CD14-positive monocyte (primary cell): ENCODE data around the gene YIPF6. TPM values are rescaled to one million over a fixed set of nuclear protein-coding genes. Genes with fewer than 3 reads are reported as not detected.
"Not testable (repeated sequence)": the region's sequence is repeated elsewhere in the genome, so short reads cannot be mapped to it uniquely, and the experiment has no call there.

Source experiments
- DNase-seq, 3 donors: peaks; one replicate each; pipeline ENCODE4 v3.0.0-alpha.2; 2011 to 2022
- H2AFZ ChIP-seq: 2 replicates; pipeline ENCODE4 v1.6.0; 2012; ENCODE audit warnings: mild to moderate bottlenecking, low read depth, low read length, inconsistent platforms; ENCODE audit not compliant: insufficient read depth, poor library complexity, severe bottlenecking
- H3K27ac ChIP-seq, 2 donors: 1 replicate in 1 of 2; 2 replicates in 1 of 2; pipeline ENCODE4 v1.5.1; 2012 to 2013; ENCODE audit warnings: low read length in 2 of 2, control low read depth in 1 of 2, inconsistent platforms in 1 of 2, low read depth in 1 of 2, mild to moderate bottlenecking in 1 of 2
- H3K27me3 ChIP-seq, 2 donors: one replicate each; pipeline versions ENCODE4 v1.6.0 to v1.6.1; 2011 to 2013; ENCODE audit warnings: low read length in 2 of 2; ENCODE audit not compliant: control insufficient read depth in 2 of 2, insufficient read depth in 2 of 2
- H3K36me3 ChIP-seq, 2 donors: replicated peaks in 1 of 2; 1 replicate in 1 of 2; 2 replicates in 1 of 2; pipeline versions ENCODE4 v1.5.1 to v1.6.1; 2012 to 2013; ENCODE audit warnings: low read length in 2 of 2, control low read depth in 1 of 2, inconsistent platforms in 1 of 2, mild to moderate bottlenecking in 1 of 2; ENCODE audit not compliant: insufficient read depth in 2 of 2, control insufficient read depth in 1 of 2
- H3K4me1 ChIP-seq, 2 donors: 1 replicate in 1 of 2; 2 replicates in 1 of 2; pipeline versions ENCODE4 v1.5.1 to v1.6.1; 2012 to 2013; ENCODE audit warnings: low read length in 2 of 2, control low read depth in 1 of 2, inconsistent platforms in 1 of 2, mild to moderate bottlenecking in 1 of 2, moderate library complexity in 1 of 2; ENCODE audit not compliant: insufficient read depth in 2 of 2, control insufficient read depth in 1 of 2
- H3K4me2 ChIP-seq: replicated peaks from 2 replicates; pipeline ENCODE3; 2012; ENCODE audit warnings: low read length, moderate library complexity, mild to moderate bottlenecking; ENCODE audit not compliant: poor library complexity, severe bottlenecking; ENCODE audit errors: extremely low read depth
- H3K4me3 ChIP-seq, 3 experiments: fragments of 200-600 bp in 1 of 3; sonication (generic) in 1 of 3; replicated peaks in 1 of 3; 1 replicate in 2 of 3; 2 replicates in 1 of 3; pipeline ENCODE4 v1.5.1; 2011 to 2013; ENCODE audit warnings: low read length in 3 of 3, mild to moderate bottlenecking in 3 of 3, control low read depth in 2 of 3, low read depth in 2 of 3, inconsistent platforms in 1 of 3, moderate library complexity in 1 of 3
- H3K79me2 ChIP-seq: 2 replicates; pipeline ENCODE4 v1.6.0; 2012; ENCODE audit warnings: mild to moderate bottlenecking, control low read depth, inconsistent platforms, low read length, moderate library complexity; ENCODE audit not compliant: insufficient read depth
- H3K9ac ChIP-seq: 2 replicates; pipeline ENCODE4 v1.6.0; 2017; ENCODE audit warnings: low read length, mild to moderate bottlenecking; ENCODE audit not compliant: insufficient read depth, poor library complexity, severe bottlenecking
- H3K9me3 ChIP-seq, 2 donors: replicated peaks in 1 of 2; 1 replicate in 1 of 2; 2 replicates in 1 of 2; pipeline versions ENCODE4 v1.5.1 to v1.6.1; 2012 to 2013; ENCODE audit warnings: low read length in 2 of 2, control low read depth in 1 of 2; ENCODE audit not compliant: control insufficient read depth in 1 of 2, insufficient read depth in 1 of 2
- H4K20me1 ChIP-seq: 2 replicates; pipeline ENCODE4 v1.6.0; 2012; ENCODE audit warnings: mild to moderate bottlenecking, low read length, control low read depth, moderate library complexity; ENCODE audit not compliant: insufficient read depth
- H3K27ac Mint-ChIP-seq, 7 donors: one replicate each; pipeline ENCODE4 v1.8.0; 2020; ENCODE audit warnings: mild to moderate bottlenecking in 7 of 7, mixed read lengths in 7 of 7, moderate library complexity in 6 of 7, inconsistent platforms in 2 of 7
- H3K27me3 Mint-ChIP-seq, 3 donors: one replicate each; pipeline ENCODE4 v1.8.0; 2021 to 2022; ENCODE audit warnings: low read depth in 3 of 3, mild to moderate bottlenecking in 3 of 3, mixed read lengths in 3 of 3, moderate library complexity in 3 of 3, inconsistent platforms in 1 of 3
- H3K36me3 Mint-ChIP-seq, 2 donors: one replicate each; pipeline ENCODE4 v1.8.0; 2020; ENCODE audit warnings: mixed read lengths in 2 of 2, inconsistent platforms in 1 of 2, mild to moderate bottlenecking in 1 of 2
- H3K4me1 Mint-ChIP-seq: one replicate; pipeline ENCODE4 v1.8.0; 2020; ENCODE audit warnings: mild to moderate bottlenecking, mixed read lengths
- H3K4me3 Mint-ChIP-seq, 2 donors: one replicate each; pipeline ENCODE4 v1.8.0; 2020; ENCODE audit warnings: mild to moderate bottlenecking in 2 of 2, mixed read lengths in 2 of 2, moderate library complexity in 1 of 2
- H3K9me3 Mint-ChIP-seq, 7 donors: one replicate each; pipeline ENCODE4 v1.8.0; 2020 to 2022; ENCODE audit warnings: mixed read lengths in 7 of 7, mild to moderate bottlenecking in 6 of 7, moderate library complexity in 6 of 7, inconsistent platforms in 2 of 7
- WGBS: methylation state at CpG from one replicate; pipeline ENCODE4 v1.1.5; 2013; ENCODE audit warnings: missing lambda C conversion rate; ENCODE audit not compliant: insufficient coverage; 5-methylcytosine and 5-hydroxymethylcytosine counted together
- intact Hi-C, 2 donors: fragments of 100-400 bp; cut with micrococcal nuclease; formaldehyde crosslinking; loops; one replicate each; pipeline versions ENCODE4 v1.15.0 to v1.15.1; 2023
- polyA plus RNA-seq, 3 donors: library from polyadenylated mRNA; depleted of rRNA in 1 of 3; unstranded in 2 of 3; stranded (reverse) in 1 of 3; fragments of 300-500 nt in 2 of 3; fragments of >200 nt in 1 of 3; fragmentation: Illumina TruSeq in 2 of 3; gene quantifications; 1 replicate in 2 of 3; 2 replicates in 1 of 3; pipeline ENCODE4 v1.2.3, GENCODE V29; 2012 to 2021
- TF ChIP-seq, protein P1 (sequence below): fragments of 200-600 bp; IDR thresholded peaks from one replicate; pipeline ENCODE4 v1.8.0; 2022; ENCODE audit warnings: antibody characterized with exemption, mild to moderate bottlenecking

The YIPF6 gene
- polyA plus RNA-seq, 3 donors, result 3.8 to 23.6 (median 21.0) TPM

- no peaks in the 10 kb centered on the region for H4K20me1 ChIP-seq
- intact Hi-C loops, result no loop called here
- Mint-ChIP-seq H3K4me3 (no peak overlapping the region), H3K9me3 (peaks cover 4 to 19% (median 12%) of the 10 kb centered on the region in 7 donors), H3K27ac (no peak overlapping the region), H3K4me1 (no peaks in the 10 kb centered on the region), H3K36me3 (no peaks in the 10 kb centered on the region), H3K27me3 (no peaks in the 10 kb centered on the region)
- H3K4me1 ChIP-seq, result no peaks in the 10 kb centered on the region
- WGBS, result no CpG with 5 or more reads among the region's 4 CpGs
- no peak overlapping the region for H3K9ac ChIP-seq
- DNase-seq, result no peak
- no peak overlapping the region for H3K4me3 ChIP-seq
- TF ChIP-seq, protein P1, sequence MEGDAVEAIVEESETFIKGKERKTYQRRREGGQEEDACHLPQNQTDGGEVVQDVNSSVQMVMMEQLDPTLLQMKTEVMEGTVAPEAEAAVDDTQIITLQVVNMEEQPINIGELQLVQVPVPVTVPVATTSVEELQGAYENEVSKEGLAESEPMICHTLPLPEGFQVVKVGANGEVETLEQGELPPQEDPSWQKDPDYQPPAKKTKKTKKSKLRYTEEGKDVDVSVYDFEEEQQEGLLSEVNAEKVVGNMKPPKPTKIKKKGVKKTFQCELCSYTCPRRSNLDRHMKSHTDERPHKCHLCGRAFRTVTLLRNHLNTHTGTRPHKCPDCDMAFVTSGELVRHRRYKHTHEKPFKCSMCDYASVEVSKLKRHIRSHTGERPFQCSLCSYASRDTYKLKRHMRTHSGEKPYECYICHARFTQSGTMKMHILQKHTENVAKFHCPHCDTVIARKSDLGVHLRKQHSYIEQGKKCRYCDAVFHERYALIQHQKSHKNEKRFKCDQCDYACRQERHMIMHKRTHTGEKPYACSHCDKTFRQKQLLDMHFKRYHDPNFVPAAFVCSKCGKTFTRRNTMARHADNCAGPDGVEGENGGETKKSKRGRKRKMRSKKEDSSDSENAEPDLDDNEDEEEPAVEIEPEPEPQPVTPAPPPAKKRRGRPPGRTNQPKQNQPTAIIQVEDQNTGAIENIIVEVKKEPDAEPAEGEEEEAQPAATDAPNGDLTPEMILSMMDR, result no peak
- H3K27ac ChIP-seq, result no peak overlapping the region
- no peaks in the 10 kb centered on the region for H3K79me2 ChIP-seq
- H3K27me3 ChIP-seq, result no peaks in the 10 kb centered on the region
- H3K9me3 ChIP-seq, result peaks cover 3 to 5% of the 10 kb centered on the region in 2 donors
- H2AFZ ChIP-seq, result no peak overlapping the region
- H3K36me3 ChIP-seq, result no peaks in the 10 kb centered on the region
- H3K4me2 ChIP-seq, result no peak overlapping the region
Observed at GRCh38 chrX:68556036-68556435, 57.2 kb downstream of the YIPF6 start.

GRCh38 chrX:68557126-68557525 is 58.3 kb downstream of the YIPF6 start:
- H3K27me3 ChIP-seq, H3K36me3 ChIP-seq, H3K27ac ChIP-seq, DNase-seq, H4K20me1 ChIP-seq, H3K79me2 ChIP-seq, intact Hi-C loops, H3K4me1 Mint-ChIP-seq, H3K4me2 ChIP-seq, H2AFZ ChIP-seq, H3K27me3 Mint-ChIP-seq, H3K9me3 ChIP-seq, H3K4me3 Mint-ChIP-seq, H3K9ac ChIP-seq, H3K27ac Mint-ChIP-seq, H3K4me3 ChIP-seq, H3K36me3 Mint-ChIP-seq, H3K4me1 ChIP-seq: not testable (repeated sequence)
- peaks cover 4 to 19% (median 12%) of the 10 kb centered on the region in 7 donors for H3K9me3 Mint-ChIP-seq
- no CpG with 5 or more reads among the region's 8 CpGs for WGBS

GRCh38 chrX:68559905-68560304 is 61.1 kb downstream of the YIPF6 start:
- H3K27me3 ChIP-seq, H3K36me3 Mint-ChIP-seq, H3K27ac ChIP-seq, H3K27ac Mint-ChIP-seq, H2AFZ ChIP-seq, H3K4me3 Mint-ChIP-seq, DNase-seq, H3K27me3 Mint-ChIP-seq, H3K79me2 ChIP-seq, H3K36me3 ChIP-seq, intact Hi-C loops, H3K4me2 ChIP-seq, H3K4me1 Mint-ChIP-seq, H3K4me1 ChIP-seq, H3K9me3 ChIP-seq, H3K9ac ChIP-seq, H4K20me1 ChIP-seq, H3K4me3 ChIP-seq: not testable (repeated sequence)
- H3K9me3 Mint-ChIP-seq, result peaks cover 7 to 19% (median 13%) of the 10 kb centered on the region in 7 donors
- WGBS, result no CpG with 5 or more reads among the region's 4 CpGs
